HT1080 (cell line): ENCODE measurements around the gene TMEM200C. TPM values are rescaled to one million over a fixed set of nuclear protein-coding genes. Genes with fewer than 3 reads are reported as not detected.

Source experiments
- small RNA-seq: library from RNA; depleted of rRNA; stranded (forward); fragments of <200 nt; gene quantifications from one replicate; pipeline ENCODE3, GENCODE V24; 2014
- total RNA-seq: library from RNA; depleted of rRNA; stranded (reverse); fragments of >200 nt; shearing (Covaris generic); gene quantifications from 2 replicates; pipeline ENCODE4 v1.2.3, GENCODE V29; 2014

Gene TMEM200C
- total RNA-seq, 1 experiment from 2014 or later = not detected

Small RNA genes lying within 50 kb of the gene (small RNA-seq; reads per million reads assigned to genes)
- gene MIR3976 = not detected
